Measurements from ENCODE around the gene ATRIP.

Gene ATRIP

GRCh38 chr3:48502121-48502520 lies 55.6 kb downstream of the ATRIP start:
- no peak for DNase-seq (ENCODE audit: insufficient read length, low spot score)
- TF ChIP-seq, protein P1, sequence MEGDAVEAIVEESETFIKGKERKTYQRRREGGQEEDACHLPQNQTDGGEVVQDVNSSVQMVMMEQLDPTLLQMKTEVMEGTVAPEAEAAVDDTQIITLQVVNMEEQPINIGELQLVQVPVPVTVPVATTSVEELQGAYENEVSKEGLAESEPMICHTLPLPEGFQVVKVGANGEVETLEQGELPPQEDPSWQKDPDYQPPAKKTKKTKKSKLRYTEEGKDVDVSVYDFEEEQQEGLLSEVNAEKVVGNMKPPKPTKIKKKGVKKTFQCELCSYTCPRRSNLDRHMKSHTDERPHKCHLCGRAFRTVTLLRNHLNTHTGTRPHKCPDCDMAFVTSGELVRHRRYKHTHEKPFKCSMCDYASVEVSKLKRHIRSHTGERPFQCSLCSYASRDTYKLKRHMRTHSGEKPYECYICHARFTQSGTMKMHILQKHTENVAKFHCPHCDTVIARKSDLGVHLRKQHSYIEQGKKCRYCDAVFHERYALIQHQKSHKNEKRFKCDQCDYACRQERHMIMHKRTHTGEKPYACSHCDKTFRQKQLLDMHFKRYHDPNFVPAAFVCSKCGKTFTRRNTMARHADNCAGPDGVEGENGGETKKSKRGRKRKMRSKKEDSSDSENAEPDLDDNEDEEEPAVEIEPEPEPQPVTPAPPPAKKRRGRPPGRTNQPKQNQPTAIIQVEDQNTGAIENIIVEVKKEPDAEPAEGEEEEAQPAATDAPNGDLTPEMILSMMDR (IDR thresholded peaks at IDR 0.05; ENCODE audit: insufficient read depth, missing control alignments): no peak
- FAIRE-seq: no peak

GRCh38 chr3:48502728-48503168 lies 56.2 kb downstream of the ATRIP start:
- no peak for DNase-seq (ENCODE audit: insufficient read length, low spot score)
- no peak for FAIRE-seq
- TF ChIP-seq, protein P1 (IDR thresholded peaks at IDR 0.05; ENCODE audit: insufficient read depth, missing control alignments): no peak

DNA sequence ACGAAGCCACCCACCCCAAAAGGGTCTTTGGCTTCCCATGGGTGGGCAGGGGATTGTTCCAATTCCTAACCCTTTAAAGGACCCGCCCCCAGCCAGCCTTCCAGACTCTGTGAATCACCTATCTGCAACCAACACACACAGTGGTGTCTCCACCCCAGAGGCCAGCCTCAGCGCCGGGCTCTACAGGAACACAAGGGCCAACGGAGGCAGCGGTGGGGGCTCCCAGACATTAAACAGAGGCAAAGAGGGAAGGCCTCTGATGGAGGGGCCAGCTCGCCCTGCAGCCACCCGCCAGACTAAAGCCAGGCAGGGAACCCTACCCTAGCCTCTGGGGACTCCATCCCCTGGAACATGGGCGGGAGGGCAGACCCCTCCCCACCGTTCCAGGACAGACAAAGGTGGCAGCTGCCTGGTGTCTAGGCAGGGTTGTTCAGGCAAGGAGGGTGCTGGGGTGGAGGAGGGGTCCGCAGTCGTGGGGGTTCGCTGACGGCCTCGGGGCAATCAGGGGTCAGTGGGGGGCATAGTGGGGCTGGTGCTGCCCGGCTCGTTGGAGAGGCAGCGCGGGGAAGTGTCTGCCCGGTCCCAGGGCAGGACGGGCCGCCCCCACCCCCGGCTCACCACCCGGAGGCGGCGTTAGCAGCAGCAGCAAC lies 57.0 kb downstream of the ATRIP start:
- no peak for FAIRE-seq
- TF ChIP-seq, protein P1 (IDR thresholded peaks at IDR 0.05; ENCODE audit: insufficient read depth, missing control alignments): no peak
- no peak for DNase-seq (ENCODE audit: insufficient read length, low spot score)

DNA sequence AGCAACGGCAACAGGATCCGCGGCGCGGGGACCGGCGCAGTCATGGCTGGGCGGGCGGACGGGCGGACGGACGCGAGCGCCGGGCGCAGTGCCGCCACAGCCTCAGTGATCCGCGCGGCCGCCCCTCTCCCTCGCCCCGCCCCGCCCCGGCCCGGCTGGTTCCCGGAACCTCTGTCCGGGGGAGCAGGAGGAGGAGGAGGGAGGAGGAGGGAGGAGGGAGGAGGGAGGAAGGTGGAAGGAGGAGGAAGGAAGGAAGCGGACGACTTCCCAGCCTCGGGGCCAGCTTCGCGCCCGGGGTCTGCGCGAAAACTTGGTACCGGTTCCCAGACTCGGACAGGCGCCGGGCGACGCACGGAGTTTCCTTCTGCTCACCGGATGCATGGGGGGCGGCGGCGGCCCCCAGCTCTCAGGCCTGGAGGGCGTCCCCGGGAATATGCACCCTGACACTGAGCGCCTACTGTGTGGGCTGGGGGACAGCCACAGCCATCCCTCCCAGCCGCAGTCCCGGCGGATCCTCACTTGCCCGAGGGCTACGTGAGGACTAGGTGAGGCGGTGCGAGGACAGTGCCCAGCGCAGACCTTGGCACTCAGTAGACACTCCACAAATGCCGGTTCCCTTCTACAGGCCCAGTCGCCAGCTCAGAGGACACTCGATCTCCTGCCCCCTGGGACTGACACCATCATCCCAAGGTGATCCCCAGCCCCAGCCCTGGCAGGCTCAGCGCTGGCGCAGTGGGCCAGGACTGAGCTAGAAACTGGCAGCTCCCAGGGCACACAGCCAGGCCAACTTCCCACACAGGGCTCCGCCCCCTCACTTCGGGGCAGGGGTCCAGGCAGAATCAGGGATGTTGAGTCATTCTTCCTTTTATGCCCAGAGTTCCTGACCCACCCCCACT lies 57.8 kb downstream of the ATRIP start, which contains the start of gene SHISA5:
Gene SHISA5, minus strand, starts transcription at position 124 of the 896 bp plus-strand sequence. Its CDS starts 80 bp downstream, at position 44.
- FAIRE-seq: no peak
- no peak for DNase-seq (ENCODE audit: insufficient read length, low spot score)
- TF ChIP-seq, protein P1 (IDR thresholded peaks at IDR 0.05; ENCODE audit: insufficient read depth, missing control alignments): no peak

GRCh38 chr3:48505146-48505545 lies 58.6 kb downstream of the ATRIP start:
- DNase-seq (ENCODE audit: insufficient read length, low spot score) (no peak), FAIRE-seq (no peak)
- TF ChIP-seq, protein P1 (IDR thresholded peaks at IDR 0.05; ENCODE audit: insufficient read depth, missing control alignments): no peak

DNA sequence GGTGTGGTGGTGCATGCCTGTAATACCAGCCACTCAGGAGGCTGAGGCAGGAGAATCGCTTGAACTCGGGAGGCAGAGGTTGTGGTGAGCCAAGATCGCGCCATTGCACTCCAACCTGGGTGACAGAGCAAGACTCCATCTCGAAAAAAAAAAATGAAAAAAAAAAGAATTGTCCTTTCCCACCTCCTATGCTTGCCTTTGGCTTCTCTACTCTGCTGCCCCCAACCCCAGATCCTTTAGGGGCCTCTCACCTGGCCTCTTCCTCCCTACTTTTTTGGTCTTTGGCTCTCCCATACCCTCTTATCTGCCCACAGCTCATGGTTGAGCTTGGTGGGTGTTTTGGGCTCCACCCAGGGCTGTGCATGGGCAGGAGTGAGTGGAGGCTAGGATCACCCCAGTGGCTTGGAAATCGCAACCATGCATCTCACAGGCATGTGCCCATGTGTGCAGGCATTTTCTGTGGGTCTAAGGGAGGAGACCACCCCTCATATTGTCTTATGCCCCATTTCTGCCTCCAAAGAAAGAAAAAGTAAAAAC lies 59.5 kb downstream of the ATRIP start:
- FAIRE-seq: no peak
- TF ChIP-seq, protein P1 (IDR thresholded peaks at IDR 0.05; ENCODE audit: insufficient read depth, missing control alignments): no peak
- DNase-seq (ENCODE audit: insufficient read length, low spot score): no peak

All from D721Med (cell line).